ENCODE measurements around the gene PPFIA1.

Gene PPFIA1

DNA sequence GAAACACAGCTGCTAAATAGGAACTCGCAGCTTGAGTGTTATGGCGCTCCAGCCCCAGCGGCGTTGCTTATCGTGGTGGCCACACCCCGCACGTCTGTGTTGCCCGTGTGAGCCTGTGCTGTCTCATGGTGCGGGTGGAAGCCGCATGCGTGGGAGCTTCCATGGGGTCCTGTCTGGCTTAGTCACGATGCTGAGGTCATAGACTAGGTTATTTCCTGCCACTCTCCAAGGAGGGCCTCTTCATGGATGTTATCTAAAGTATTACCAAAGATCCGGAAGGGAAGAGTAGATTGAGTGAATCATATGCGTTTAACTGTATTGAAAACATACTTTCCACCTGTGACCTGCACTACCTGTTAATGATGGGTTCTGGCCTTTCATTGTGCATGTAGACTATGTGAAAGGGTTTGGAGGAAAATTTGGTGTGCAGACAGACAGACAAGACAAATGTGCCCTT, 149.5 kb downstream of the PPFIA1 start:
- Histone ChIP-seq H2AK5ac (ENCODE audit: low read length, severe bottlenecking) (peak overlapping the region; percentile 80), H3K18ac (ENCODE audit: low read depth in 1 of 2, low read length in 2 of 2) (no peak overlapping the region), H3K4me3 (ENCODE audit: insufficient read depth in 1 of 2, low read depth in 1 of 2, low read length in 2 of 2) (no peak overlapping the region), H3K4me2 (ENCODE audit: low read length, poor library complexity, severe bottlenecking) (no peak overlapping the region), H3K27ac (ENCODE audit: low read length, poor library complexity, severe bottlenecking) (peak overlapping the region; percentile 41), H3K9ac (ENCODE audit: low read length) (no peak overlapping the region), H2BK5ac (ENCODE audit: low read depth, low read length, poor library complexity, severe bottlenecking) (no peak overlapping the region), H3K9me3 (ENCODE audit: control insufficient read depth, low read length) (no peaks in the 10 kb centered on the region), H3K27me3 (ENCODE audit: control insufficient read depth in 1 of 2, insufficient read depth in 1 of 2, low read length in 2 of 2) (no peaks in the 10 kb centered on the region), H3K4ac (ENCODE audit: low read depth in 1 of 2, low read length in 2 of 2) (no peak overlapping the region), H2BK12ac (ENCODE audit: low read length in 2 of 2) (no peak overlapping the region), H3K79me1 (replicated peaks; ENCODE audit: low read length, poor library complexity, severe bottlenecking) (peaks cover 29% of the 10 kb centered on the region), H2BK15ac (ENCODE audit: low read depth, poor library complexity, severe bottlenecking) (no peak overlapping the region), H2AFZ (ENCODE audit: low read depth, low read length) (no peak overlapping the region), H3K23ac (ENCODE audit: low read length in 2 of 2) (no peak overlapping the region), H3K14ac (ENCODE audit: low read length in 2 of 2) (no peak overlapping the region), H2BK120ac (ENCODE audit: low read depth, low read length) (no peak overlapping the region), H4K8ac (ENCODE audit: low read length) (no peak overlapping the region), H4K91ac (ENCODE audit: low read length) (no peak overlapping the region), H3K4me1 (ENCODE audit: control insufficient read depth, insufficient read depth, low read depth, low read length) (peaks cover 56% of the 10 kb centered on the region), H3K36me3 (ENCODE audit: control insufficient read depth in 1 of 2, insufficient read depth in 2 of 2, low read depth in 1 of 2, low read length in 2 of 2) (peaks cover 77 to 96% of the 10 kb centered on the region in 2 experiments)
- WGBS, result 77% methylated on average over 12 of the region's 14 CpGs
- DNase-seq, result peak; percentile 60

DNA sequence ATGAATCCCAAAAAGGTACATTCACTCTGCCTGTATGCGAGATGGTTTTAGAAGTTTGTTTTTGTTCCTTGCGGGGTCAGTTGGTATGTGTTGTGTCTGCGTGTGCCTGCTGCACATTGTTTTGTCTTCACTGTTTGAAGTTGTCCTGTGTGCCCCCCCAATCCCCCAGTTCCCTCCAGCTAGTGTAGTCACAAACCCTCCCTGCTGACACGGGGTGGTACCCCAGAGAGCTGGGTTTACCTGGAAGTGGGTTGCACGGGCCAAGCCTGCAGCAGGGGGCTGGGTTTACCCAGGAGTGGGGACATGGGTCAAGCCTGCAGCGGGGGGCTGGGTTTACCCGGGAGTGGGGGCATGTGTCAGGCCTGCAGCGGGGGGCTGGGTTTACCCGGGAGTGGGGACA, 150.0 kb downstream of the PPFIA1 start:
- Histone ChIP-seq H3K18ac (ENCODE audit: low read depth in 1 of 2, low read length in 2 of 2) (no peak overlapping the region), H3K27me3 (ENCODE audit: control insufficient read depth in 1 of 2, insufficient read depth in 1 of 2, low read length in 2 of 2) (no peaks in the 10 kb centered on the region), H2BK12ac (ENCODE audit: low read length in 2 of 2) (no peak overlapping the region), H4K91ac (ENCODE audit: low read length) (no peak overlapping the region), H3K79me1 (replicated peaks; ENCODE audit: low read length, poor library complexity, severe bottlenecking) (peaks cover 33% of the 10 kb centered on the region), H3K23ac (ENCODE audit: low read length in 2 of 2) (no peak overlapping the region), H3K14ac (ENCODE audit: low read length in 2 of 2) (no peak overlapping the region), H2BK5ac (ENCODE audit: low read depth, low read length, poor library complexity, severe bottlenecking) (no peak overlapping the region), H3K4me2 (ENCODE audit: low read length, poor library complexity, severe bottlenecking) (no peak overlapping the region), H3K36me3 (ENCODE audit: control insufficient read depth in 1 of 2, insufficient read depth in 2 of 2, low read depth in 1 of 2, low read length in 2 of 2) (peaks cover 82 to 96% of the 10 kb centered on the region in 2 experiments), H3K4ac (ENCODE audit: low read depth in 1 of 2, low read length in 2 of 2) (no peak overlapping the region), H2BK15ac (ENCODE audit: low read depth, poor library complexity, severe bottlenecking) (no peak overlapping the region), H2BK120ac (ENCODE audit: low read depth, low read length) (no peak overlapping the region), H2AK5ac (ENCODE audit: low read length, severe bottlenecking) (peak overlapping the region; percentile 8), H3K9ac (ENCODE audit: low read length) (no peak overlapping the region), H3K4me1 (ENCODE audit: control insufficient read depth, insufficient read depth, low read depth, low read length) (peaks cover 57% of the 10 kb centered on the region), H3K9me3 (ENCODE audit: control insufficient read depth, low read length) (no peaks in the 10 kb centered on the region), H3K4me3 (ENCODE audit: insufficient read depth in 1 of 2, low read depth in 1 of 2, low read length in 2 of 2) (no peak overlapping the region), H3K27ac (ENCODE audit: low read length, poor library complexity, severe bottlenecking) (peak overlapping the region; percentile 41), H4K8ac (ENCODE audit: low read length) (no peak overlapping the region), H2AFZ (ENCODE audit: low read depth, low read length) (no peak overlapping the region)
- WGBS, result 98% methylated on average over 8 of the region's 9 CpGs
- DNase-seq, result no peak

DNA sequence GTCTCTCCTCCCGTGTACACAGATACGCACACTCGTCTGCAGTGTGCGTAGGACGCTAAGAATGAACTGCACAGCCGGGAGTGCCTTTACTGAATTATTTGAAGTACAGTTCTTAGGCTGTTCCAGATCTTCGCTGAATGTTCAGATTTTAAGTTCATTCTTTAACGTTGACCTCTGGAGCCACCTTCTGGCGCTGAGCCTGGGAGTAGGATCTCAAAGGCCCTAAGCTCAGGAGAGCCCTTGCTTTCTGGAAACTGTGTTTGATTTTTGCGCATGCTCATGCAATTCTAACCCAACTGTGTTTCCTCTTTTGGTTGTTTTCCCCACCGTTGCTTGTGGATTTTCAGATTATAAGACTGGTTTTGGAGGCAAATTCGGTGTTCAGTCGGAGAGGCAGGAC, 150.6 kb downstream of the PPFIA1 start:
- Histone ChIP-seq H3K4me3 (ENCODE audit: insufficient read depth in 1 of 2, low read depth in 1 of 2, low read length in 2 of 2) (no peak overlapping the region), H3K4me1 (ENCODE audit: control insufficient read depth, insufficient read depth, low read depth, low read length) (peaks cover 52% of the 10 kb centered on the region), H3K9ac (ENCODE audit: low read length) (no peak overlapping the region), H2BK12ac (ENCODE audit: low read length in 2 of 2) (no peak overlapping the region), H3K27ac (ENCODE audit: low read length, poor library complexity, severe bottlenecking) (no peak overlapping the region), H3K27me3 (ENCODE audit: control insufficient read depth in 1 of 2, insufficient read depth in 1 of 2, low read length in 2 of 2) (no peaks in the 10 kb centered on the region), H2BK5ac (ENCODE audit: low read depth, low read length, poor library complexity, severe bottlenecking) (no peak overlapping the region), H2AFZ (ENCODE audit: low read depth, low read length) (no peak overlapping the region), H3K18ac (ENCODE audit: low read depth in 1 of 2, low read length in 2 of 2) (no peak overlapping the region), H3K4ac (ENCODE audit: low read depth in 1 of 2, low read length in 2 of 2) (no peak overlapping the region), H2BK120ac (ENCODE audit: low read depth, low read length) (no peak overlapping the region), H3K23ac (ENCODE audit: low read length in 2 of 2) (no peak overlapping the region), H2BK15ac (ENCODE audit: low read depth, poor library complexity, severe bottlenecking) (no peak overlapping the region), H2AK5ac (ENCODE audit: low read length, severe bottlenecking) (no peak overlapping the region), H4K8ac (ENCODE audit: low read length) (no peak overlapping the region), H3K9me3 (ENCODE audit: control insufficient read depth, low read length) (no peaks in the 10 kb centered on the region), H3K4me2 (ENCODE audit: low read length, poor library complexity, severe bottlenecking) (no peak overlapping the region), H3K36me3 (ENCODE audit: control insufficient read depth in 1 of 2, insufficient read depth in 2 of 2, low read depth in 1 of 2, low read length in 2 of 2) (peaks cover 81 to 95% of the 10 kb centered on the region in 2 experiments), H3K79me1 (replicated peaks; ENCODE audit: low read length, poor library complexity, severe bottlenecking) (peaks cover 36% of the 10 kb centered on the region), H4K91ac (ENCODE audit: low read length) (no peak overlapping the region), H3K14ac (ENCODE audit: low read length in 2 of 2) (no peak overlapping the region)
- DNase-seq, result no peak
- WGBS, result 97% methylated on average over 13 of the region's 13 CpGs

DNA sequence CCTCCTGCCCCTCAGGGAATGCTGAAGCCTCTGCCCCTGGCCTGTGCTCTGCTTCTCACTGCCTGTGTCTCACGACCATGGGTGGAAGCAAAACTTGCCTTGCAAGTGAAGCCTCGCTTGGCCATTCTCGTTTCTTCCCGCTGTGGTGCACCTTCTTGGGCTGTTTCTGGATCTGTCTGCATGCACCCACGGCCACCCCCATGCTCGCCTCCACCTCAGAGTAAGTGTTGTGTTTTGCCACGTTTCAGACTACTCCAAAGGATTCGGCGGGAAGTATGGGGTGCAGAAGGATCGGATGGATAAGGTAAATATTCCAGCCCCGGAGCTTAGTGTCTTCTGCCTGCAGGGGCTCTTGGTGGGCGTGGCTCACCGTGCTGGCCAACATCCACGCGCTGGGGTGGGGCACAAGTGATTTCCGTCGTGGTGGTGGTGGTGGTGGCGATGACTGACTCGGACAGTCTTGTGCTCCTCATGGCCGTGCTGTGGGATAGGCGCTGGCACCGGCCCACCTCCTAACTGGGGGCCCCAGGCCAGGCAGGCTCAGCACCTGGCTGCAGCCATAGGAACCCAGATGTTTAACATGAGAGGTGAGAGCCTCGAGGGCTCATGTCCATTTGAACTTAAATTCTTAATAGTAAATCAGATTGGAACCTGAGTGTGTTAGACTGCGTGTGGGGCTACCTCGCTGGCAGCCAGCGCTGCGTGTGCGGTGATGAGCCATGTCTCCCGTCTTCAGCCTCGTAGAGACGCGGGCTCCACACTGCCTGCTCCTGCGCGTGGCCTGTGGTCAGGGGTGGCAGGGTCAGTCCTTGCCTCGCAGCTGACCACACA, 152.4 kb downstream of the PPFIA1 start:
- Histone ChIP-seq H3K27ac (ENCODE audit: low read length, poor library complexity, severe bottlenecking) (no peak overlapping the region), H2BK120ac (ENCODE audit: low read depth, low read length) (no peak overlapping the region), H2AFZ (ENCODE audit: low read depth, low read length) (no peak overlapping the region), H3K23ac (ENCODE audit: low read length in 2 of 2) (no peak overlapping the region), H3K4me1 (ENCODE audit: control insufficient read depth, insufficient read depth, low read depth, low read length) (peaks cover 47% of the 10 kb centered on the region), H4K8ac (ENCODE audit: low read length) (no peak overlapping the region), H3K9me3 (ENCODE audit: control insufficient read depth, low read length) (no peaks in the 10 kb centered on the region), H3K79me1 (replicated peaks; ENCODE audit: low read length, poor library complexity, severe bottlenecking) (peaks cover 36% of the 10 kb centered on the region), H2BK5ac (ENCODE audit: low read depth, low read length, poor library complexity, severe bottlenecking) (no peak overlapping the region), H3K14ac (ENCODE audit: low read length in 2 of 2) (no peak overlapping the region), H3K27me3 (ENCODE audit: control insufficient read depth in 1 of 2, insufficient read depth in 1 of 2, low read length in 2 of 2) (no peaks in the 10 kb centered on the region), H2AK5ac (ENCODE audit: low read length, severe bottlenecking) (no peak overlapping the region), H3K9ac (ENCODE audit: low read length) (no peak overlapping the region), H2BK12ac (ENCODE audit: low read length in 2 of 2) (no peak overlapping the region), H3K36me3 (ENCODE audit: control insufficient read depth in 1 of 2, insufficient read depth in 2 of 2, low read depth in 1 of 2, low read length in 2 of 2) (peaks cover 77 to 91% of the 10 kb centered on the region in 2 experiments), H3K18ac (ENCODE audit: low read depth in 1 of 2, low read length in 2 of 2) (no peak overlapping the region), H4K91ac (ENCODE audit: low read length) (no peak overlapping the region), H3K4me3 (ENCODE audit: insufficient read depth in 1 of 2, low read depth in 1 of 2, low read length in 2 of 2) (no peak overlapping the region), H2BK15ac (ENCODE audit: low read depth, poor library complexity, severe bottlenecking) (no peak overlapping the region), H3K4ac (ENCODE audit: low read depth in 1 of 2, low read length in 2 of 2) (no peak overlapping the region), H3K4me2 (ENCODE audit: low read length, poor library complexity, severe bottlenecking) (no peak overlapping the region)
- 96% methylated on average over 35 of the region's 35 CpGs for WGBS
- no peak for DNase-seq

Measured in mesenchymal stem cell (in vitro differentiated cells and primary cell).